ENCODE data around the gene PLA2G6. TPM values are rescaled to one million over a fixed set of nuclear protein-coding genes. Genes with fewer than 3 reads are reported as not detected.

PLA2G6 gene
- total and polyA plus RNA-seq, 3 donors from 2014 or later, result 89.4 to 135 (median 122) TPM

DNA sequence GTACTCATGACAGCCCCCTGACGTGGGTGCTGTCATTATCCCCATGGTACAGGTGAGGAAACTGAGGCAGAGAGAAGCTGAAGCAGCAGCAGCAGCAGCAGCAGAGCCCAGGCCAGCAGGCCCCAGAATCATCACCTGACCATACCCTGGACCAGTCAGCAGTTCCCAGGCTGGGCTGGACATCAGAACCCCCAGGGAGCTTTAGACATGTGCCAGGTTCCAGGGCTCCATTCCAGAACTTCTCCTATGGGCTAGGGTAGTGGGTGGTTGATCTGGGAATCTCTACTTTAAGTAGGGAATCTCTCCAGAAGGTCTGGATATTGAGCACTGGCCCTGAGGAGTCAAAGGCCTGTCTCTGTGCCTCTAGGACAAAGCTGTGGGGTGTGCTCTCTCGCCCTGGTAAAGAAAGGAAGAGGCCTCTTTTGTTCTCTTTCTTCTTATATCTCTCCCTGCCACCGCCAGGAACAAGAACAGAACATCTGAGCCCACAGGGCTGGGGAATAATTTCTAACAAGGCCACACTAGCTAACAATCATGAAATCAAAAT lies 46.8 kb upstream of the PLA2G6 start:
- Histone ChIP-seq H3K27me3 (no peaks in the 10 kb centered on the region), H3K4me3 (no peak overlapping the region), H3K9me3 (no peaks in the 10 kb centered on the region), H3K36me3 (ENCODE audit: low read depth, missing control alignments) (no peaks in the 10 kb centered on the region), H3K4me1 (peaks cover 13% of the 10 kb centered on the region), H3K27ac (peak overlapping the region; percentile 45 to 83)
- intact Hi-C loops (cut with DNase I; ENCODE audit: low total_unique reads), result no loop called here
- WGBS, 2 donors, result 62 to 72% methylated on average over 3 of the region's 3 CpGs
- DNase-seq, result no peak
- no peak for TF ChIP-seq POLR2A (IDR thresholded peaks at IDR 0.05)
- TF ChIP-seq, protein P1, sequence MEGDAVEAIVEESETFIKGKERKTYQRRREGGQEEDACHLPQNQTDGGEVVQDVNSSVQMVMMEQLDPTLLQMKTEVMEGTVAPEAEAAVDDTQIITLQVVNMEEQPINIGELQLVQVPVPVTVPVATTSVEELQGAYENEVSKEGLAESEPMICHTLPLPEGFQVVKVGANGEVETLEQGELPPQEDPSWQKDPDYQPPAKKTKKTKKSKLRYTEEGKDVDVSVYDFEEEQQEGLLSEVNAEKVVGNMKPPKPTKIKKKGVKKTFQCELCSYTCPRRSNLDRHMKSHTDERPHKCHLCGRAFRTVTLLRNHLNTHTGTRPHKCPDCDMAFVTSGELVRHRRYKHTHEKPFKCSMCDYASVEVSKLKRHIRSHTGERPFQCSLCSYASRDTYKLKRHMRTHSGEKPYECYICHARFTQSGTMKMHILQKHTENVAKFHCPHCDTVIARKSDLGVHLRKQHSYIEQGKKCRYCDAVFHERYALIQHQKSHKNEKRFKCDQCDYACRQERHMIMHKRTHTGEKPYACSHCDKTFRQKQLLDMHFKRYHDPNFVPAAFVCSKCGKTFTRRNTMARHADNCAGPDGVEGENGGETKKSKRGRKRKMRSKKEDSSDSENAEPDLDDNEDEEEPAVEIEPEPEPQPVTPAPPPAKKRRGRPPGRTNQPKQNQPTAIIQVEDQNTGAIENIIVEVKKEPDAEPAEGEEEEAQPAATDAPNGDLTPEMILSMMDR (IDR thresholded peaks at IDR 0.05), result no peak

DNA sequence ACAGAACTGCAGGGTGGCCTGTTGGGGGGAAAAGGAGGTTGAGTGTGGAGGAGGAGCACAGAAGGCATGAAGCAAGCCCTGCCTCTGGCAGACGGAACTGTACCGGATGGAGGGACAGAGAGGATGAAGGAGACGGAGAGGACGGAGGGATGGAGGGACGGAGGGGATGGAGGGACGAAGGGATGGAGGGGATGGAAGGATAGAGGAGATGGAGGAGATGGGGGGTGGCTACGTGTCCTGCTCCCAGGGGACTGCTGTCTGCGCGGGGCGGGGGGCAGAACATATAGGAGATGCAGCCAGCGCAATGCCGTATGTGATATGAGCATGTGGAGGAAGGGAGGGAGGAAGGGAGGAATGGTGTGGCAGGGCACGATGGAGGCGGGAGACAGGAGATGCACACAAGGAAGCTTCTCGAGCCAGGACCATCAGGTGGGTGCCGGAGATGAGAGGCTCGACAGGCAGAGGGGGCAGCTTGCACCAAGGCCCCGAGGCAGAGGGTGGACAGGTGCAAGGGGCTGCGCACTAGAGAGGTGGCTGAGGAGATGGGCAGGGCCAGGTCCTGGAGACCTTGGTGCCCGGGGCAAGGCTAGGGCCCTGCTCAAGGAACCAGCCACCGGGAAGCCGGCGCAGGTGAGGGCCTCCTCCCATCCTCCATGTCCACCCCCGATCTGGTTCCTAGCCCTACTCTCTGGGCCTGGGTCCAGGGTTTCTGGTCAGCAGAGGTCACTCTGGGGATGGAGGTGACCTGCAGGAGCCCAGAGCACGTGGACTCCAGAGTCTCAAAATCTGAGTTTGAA lies 45.4 kb upstream of the PLA2G6 start:
- intact Hi-C loops (cut with DNase I; ENCODE audit: low total_unique reads), result no loop called here
- 93% methylated on average over 19 to 25 of the region's 25 CpGs for WGBS, 2 donors
- Histone ChIP-seq H3K9me3 (no peaks in the 10 kb centered on the region), H3K4me1 (peaks cover 13% of the 10 kb centered on the region), H3K27me3 (no peaks in the 10 kb centered on the region), H3K36me3 (ENCODE audit: low read depth, missing control alignments) (no peaks in the 10 kb centered on the region), H3K4me3 (no peak overlapping the region), H3K27ac (no peak overlapping the region)
- TF ChIP-seq, protein P1 (IDR thresholded peaks at IDR 0.05), result no peak
- no peak for TF ChIP-seq POLR2A (IDR thresholded peaks at IDR 0.05)
- no peak for DNase-seq

DNA sequence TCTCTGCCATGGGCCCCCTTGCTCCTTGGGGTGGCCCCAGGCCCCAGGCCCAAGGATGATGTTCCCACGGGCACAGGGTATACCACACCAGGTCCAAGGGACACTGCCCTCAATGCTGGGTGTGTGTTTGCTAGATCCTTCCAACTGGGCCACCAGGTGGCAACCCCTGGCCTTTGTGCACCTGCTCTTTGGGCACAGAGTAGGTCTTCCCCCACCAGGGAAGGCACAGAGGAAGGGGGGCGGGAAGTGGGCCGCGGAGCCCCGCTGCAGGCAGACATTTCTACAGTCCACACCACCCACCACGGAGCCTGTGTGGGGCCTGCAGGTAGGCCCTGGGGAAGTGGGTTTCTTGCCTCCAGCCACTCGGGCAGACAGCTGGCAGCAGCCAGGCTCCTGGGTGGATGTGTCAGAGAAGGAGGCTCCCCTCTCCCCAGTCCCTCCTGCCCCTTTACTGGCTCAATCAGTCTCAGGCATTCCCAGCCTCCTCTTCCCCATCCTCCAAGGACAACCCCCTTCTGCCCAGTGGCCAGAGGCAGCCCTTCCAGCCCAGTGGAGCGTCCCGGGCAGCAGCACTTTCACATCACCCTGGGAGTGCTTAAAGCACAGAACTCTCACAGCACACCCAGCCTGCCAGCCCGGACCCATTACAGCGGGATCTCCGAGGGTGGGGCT lies 41.8 kb upstream of the PLA2G6 start:
- DNase-seq, result no peak
- Histone ChIP-seq H3K4me3 (no peak overlapping the region), H3K36me3 (ENCODE audit: low read depth, missing control alignments) (no peaks in the 10 kb centered on the region), H3K9me3 (no peaks in the 10 kb centered on the region), H3K27me3 (no peaks in the 10 kb centered on the region), H3K27ac (no peak overlapping the region), H3K4me1 (peaks cover 13% of the 10 kb centered on the region)
- TF ChIP-seq POLR2A (IDR thresholded peaks at IDR 0.05), result no peak
- TF ChIP-seq, protein P1 (IDR thresholded peaks at IDR 0.05), result no peak
- 89 to 92% methylated on average over 5 to 12 of the region's 12 CpGs for WGBS, 2 donors
- intact Hi-C loops (cut with DNase I; ENCODE audit: low total_unique reads), result no loop called here

DNA sequence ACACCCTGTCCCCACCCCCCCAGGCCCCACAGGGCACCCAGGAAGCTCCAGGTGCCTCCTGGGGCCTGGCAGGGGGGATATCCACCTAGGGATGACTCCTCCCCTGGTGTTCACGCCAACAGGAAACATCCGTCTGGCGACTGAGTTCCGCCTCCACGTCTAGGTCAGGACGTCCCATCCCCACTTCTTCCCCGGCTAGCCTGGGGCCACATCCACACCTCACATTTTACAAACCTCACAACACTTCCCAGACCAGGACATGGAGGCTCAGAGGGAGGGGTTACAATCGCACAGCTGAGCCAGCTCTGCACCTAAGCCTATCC lies 41.1 kb upstream of the PLA2G6 start:
- 81 to 86% methylated on average over 8 of the region's 8 CpGs for WGBS, 2 donors
- Histone ChIP-seq H3K9me3 (no peaks in the 10 kb centered on the region), H3K36me3 (ENCODE audit: low read depth, missing control alignments) (no peaks in the 10 kb centered on the region), H3K4me1 (peaks cover 19% of the 10 kb centered on the region), H3K27me3 (no peaks in the 10 kb centered on the region), H3K4me3 (no peak overlapping the region), H3K27ac (no peak overlapping the region)
- TF ChIP-seq POLR2A (IDR thresholded peaks at IDR 0.05), result no peak
- TF ChIP-seq, protein P1 (IDR thresholded peaks at IDR 0.05), result no peak
- no peak for DNase-seq
- intact Hi-C loops (cut with DNase I; ENCODE audit: low total_unique reads), result no loop called here
